Measurements from ENCODE around the gene LNX1. TPM values are rescaled to one million over a fixed set of nuclear protein-coding genes. Genes with fewer than 3 reads are reported as not detected.

LNX1 gene
- total RNA-seq, 4 donors from 2014 or later = 7.2 to 72.4 (median 19.0) TPM

GRCh38 chr4:53617101-53617680, 25.9 kb upstream of the LNX1 start:
- ATAC-seq (ENCODE audit: low FRiP score) = no peak
- DNase-seq (ENCODE audit: low spot score) = no peak
- TF ChIP-seq CTCF (IDR thresholded peaks at IDR 0.05) = no peak

DNA sequence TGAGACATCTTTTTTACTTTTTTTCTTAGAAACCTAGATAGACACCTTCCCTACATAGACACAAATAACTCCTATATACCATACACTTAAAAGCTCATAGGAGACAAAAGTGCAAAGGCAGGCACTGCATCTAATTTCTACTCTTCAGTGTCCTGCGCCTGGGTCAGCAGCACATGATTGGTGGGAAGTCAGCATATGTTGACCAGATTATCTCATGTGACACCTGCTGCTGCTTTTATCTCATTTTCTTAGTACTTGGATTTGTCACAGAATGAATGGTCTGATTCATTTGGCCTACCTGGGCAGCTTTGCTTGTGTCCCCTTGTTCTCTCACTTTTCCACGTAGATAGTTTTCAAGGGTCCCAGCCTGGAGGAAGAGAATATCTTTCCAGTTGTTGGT, 24.9 kb upstream of the LNX1 start:
- no peak for TF ChIP-seq CTCF (IDR thresholded peaks at IDR 0.05)
- no peak for DNase-seq (ENCODE audit: low spot score)
- no peak for ATAC-seq (ENCODE audit: low FRiP score)

DNA sequence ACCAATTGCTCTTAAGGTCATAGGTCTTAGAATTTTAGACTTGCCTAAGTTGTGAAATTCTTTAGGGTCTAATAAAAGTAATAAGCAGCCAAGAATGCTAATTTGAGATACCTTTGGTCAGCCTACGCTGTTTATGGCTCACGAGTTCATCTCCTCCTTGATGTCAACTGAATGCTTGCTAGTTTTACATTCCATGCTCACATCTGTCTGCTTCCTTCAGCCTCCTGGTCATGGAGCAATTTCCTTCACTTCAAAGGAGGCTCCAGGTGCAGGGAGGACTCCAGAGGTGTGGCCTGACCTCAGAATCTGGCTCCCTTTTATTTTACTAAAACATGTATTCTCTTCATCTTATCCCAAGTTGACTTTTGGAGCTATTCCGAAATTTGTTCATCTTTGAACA, 23.3 kb upstream of the LNX1 start:
- ATAC-seq (ENCODE audit: low FRiP score) (no peak), DNase-seq (ENCODE audit: low spot score) (no peak)
- TF ChIP-seq CTCF (IDR thresholded peaks at IDR 0.05) = no peak

- no peak for TF ChIP-seq CTCF (IDR thresholded peaks at IDR 0.05)
- DNase-seq (ENCODE audit: low spot score) (no peak), ATAC-seq (ENCODE audit: low FRiP score) (no peak)
Measured at GRCh38 chr4:53613428-53613827, 22.1 kb upstream of the LNX1 start.

GRCh38 chr4:53608649-53609048, 17.4 kb upstream of the LNX1 start:
- ATAC-seq (ENCODE audit: low FRiP score) (no peak), DNase-seq (ENCODE audit: low spot score) (no peak)
- TF ChIP-seq CTCF (IDR thresholded peaks at IDR 0.05) = no peak

GRCh38 chr4:53608242-53608641, 17.0 kb upstream of the LNX1 start:
- no peak for TF ChIP-seq CTCF (IDR thresholded peaks at IDR 0.05)
- no peak for DNase-seq (ENCODE audit: low spot score)
- no peak for ATAC-seq (ENCODE audit: low FRiP score)

- no peak for DNase-seq (ENCODE audit: low spot score)
- TF ChIP-seq CTCF (IDR thresholded peaks at IDR 0.05) = no peak
- ATAC-seq (ENCODE audit: low FRiP score) = no peak
Measured at GRCh38 chr4:53605783-53606182, 14.5 kb upstream of the LNX1 start.
